ENCODE results near the gene LDLRAD4. TPM values are rescaled to one million over a fixed set of nuclear protein-coding genes. Genes with fewer than 3 reads are reported as not detected.

Gene LDLRAD4
- total RNA-seq, 1 donor = under 0.01 TPM

GRCh38 chr18:13696961-13697360 is 478.4 kb downstream of the LDLRAD4 start:
- DNase-seq (ENCODE audit: insufficient read length, low spot score, missing footprints) = no peak
- no peak overlapping the region for H2AFZ ChIP-seq (ENCODE audit: low read length)
- no peaks in the 10 kb centered on the region for H3K9me3 ChIP-seq (ENCODE audit: low read depth, low read length)
- no peak for TF ChIP-seq CTCF (IDR thresholded peaks at IDR 0.05; ENCODE audit: extremely low read depth, low read depth, low read length)
- H3K4me3 ChIP-seq (ENCODE audit: insufficient read depth, low read length) = no peak overlapping the region
- no peak overlapping the region for H3K4me2 ChIP-seq (ENCODE audit: insufficient read depth, low read length)
- no peaks in the 10 kb centered on the region for H3K4me1 ChIP-seq (ENCODE audit: insufficient read depth, low read length)
- peaks cover 47% of the 10 kb centered on the region for H3K79me2 ChIP-seq (ENCODE audit: insufficient read depth, low read length)
- no peaks in the 10 kb centered on the region for H3K36me3 ChIP-seq (ENCODE audit: insufficient read depth, low read length)
- H3K27me3 ChIP-seq (ENCODE audit: insufficient read depth, low read length) = no peaks in the 10 kb centered on the region
- H3K27ac ChIP-seq (ENCODE audit: low read depth, low read length) = no peak overlapping the region
- H4K20me1 ChIP-seq (ENCODE audit: insufficient read depth, low read length) = peaks cover 3% of the 10 kb centered on the region

GRCh38 chr18:13700153-13700552 is 481.6 kb downstream of the LDLRAD4 start:
- Histone ChIP-seq H3K79me2 (ENCODE audit: insufficient read depth, low read length) (peaks cover 54% of the 10 kb centered on the region), H3K4me1 (ENCODE audit: insufficient read depth, low read length) (no peaks in the 10 kb centered on the region), H3K4me2 (ENCODE audit: insufficient read depth, low read length) (no peak overlapping the region), H3K27ac (ENCODE audit: low read depth, low read length) (no peak overlapping the region), H3K36me3 (ENCODE audit: insufficient read depth, low read length) (no peaks in the 10 kb centered on the region), H2AFZ (ENCODE audit: low read length) (no peak overlapping the region), H3K9me3 (ENCODE audit: low read depth, low read length) (peaks cover 6% of the 10 kb centered on the region), H3K4me3 (ENCODE audit: insufficient read depth, low read length) (no peak overlapping the region), H4K20me1 (ENCODE audit: insufficient read depth, low read length) (peaks cover 3% of the 10 kb centered on the region), H3K27me3 (ENCODE audit: insufficient read depth, low read length) (no peaks in the 10 kb centered on the region)
- DNase-seq (ENCODE audit: insufficient read length, low spot score, missing footprints) = peak; percentile 22
- no peak for TF ChIP-seq CTCF (IDR thresholded peaks at IDR 0.05; ENCODE audit: extremely low read depth, low read depth, low read length)

Small RNA genes within 50 kb of the gene (small RNA-seq; reads per million reads assigned to genes)
- gene MIR4526 (not detected), gene MIR5190 (not detected)

Other genes starting within 250 kb of the LDLRAD4 start
- gene CEP192, start 227.4 kb upstream of the LDLRAD4 start, total RNA-seq = 29.7 and 29.8 TPM in 2 replicates